OCI-LY1 (cell line): ENCODE results near the gene PSTPIP2.

Source experiments
- EZH2 ChIP-seq: fragments of 200-600 bp; sonication (generic), shearing (Covaris generic); IDR thresholded peaks from 2 replicates; pipeline ENCODE4 v1.8.0; 2017; ENCODE audit warnings: borderline replicate concordance, mixed run types, mild to moderate bottlenecking, antibody characterized with exemption, low read length, moderate library complexity, mixed read lengths
- TF ChIP-seq, protein P1 (sequence below): fragments of 200-600 bp; sonication (generic), shearing (Covaris generic); IDR thresholded peaks from 2 replicates; pipeline ENCODE4 v1.5.1; 2017; ENCODE audit warnings: mild to moderate bottlenecking, antibody characterized with exemption, low read length, moderate library complexity, mixed read lengths

GRCh38 chr18:46046688-46047087 is 25.4 kb downstream of the PSTPIP2 start:
- TF ChIP-seq, protein P1, sequence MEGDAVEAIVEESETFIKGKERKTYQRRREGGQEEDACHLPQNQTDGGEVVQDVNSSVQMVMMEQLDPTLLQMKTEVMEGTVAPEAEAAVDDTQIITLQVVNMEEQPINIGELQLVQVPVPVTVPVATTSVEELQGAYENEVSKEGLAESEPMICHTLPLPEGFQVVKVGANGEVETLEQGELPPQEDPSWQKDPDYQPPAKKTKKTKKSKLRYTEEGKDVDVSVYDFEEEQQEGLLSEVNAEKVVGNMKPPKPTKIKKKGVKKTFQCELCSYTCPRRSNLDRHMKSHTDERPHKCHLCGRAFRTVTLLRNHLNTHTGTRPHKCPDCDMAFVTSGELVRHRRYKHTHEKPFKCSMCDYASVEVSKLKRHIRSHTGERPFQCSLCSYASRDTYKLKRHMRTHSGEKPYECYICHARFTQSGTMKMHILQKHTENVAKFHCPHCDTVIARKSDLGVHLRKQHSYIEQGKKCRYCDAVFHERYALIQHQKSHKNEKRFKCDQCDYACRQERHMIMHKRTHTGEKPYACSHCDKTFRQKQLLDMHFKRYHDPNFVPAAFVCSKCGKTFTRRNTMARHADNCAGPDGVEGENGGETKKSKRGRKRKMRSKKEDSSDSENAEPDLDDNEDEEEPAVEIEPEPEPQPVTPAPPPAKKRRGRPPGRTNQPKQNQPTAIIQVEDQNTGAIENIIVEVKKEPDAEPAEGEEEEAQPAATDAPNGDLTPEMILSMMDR, result no peak
- no peak for TF ChIP-seq EZH2
